ENCODE data around the gene NBEAL1.
"Not testable (repeated sequence)": the region's sequence is repeated elsewhere in the genome, so short reads cannot be mapped to it uniquely, and the experiment has no call there.

NBEAL1 gene

GRCh38 chr2:203252818-203253217 is 238.1 kb downstream of the NBEAL1 start:
- no peaks in the 10 kb centered on the region for H3K27me3 ChIP-seq (ENCODE audit: low read depth, low read length)
- no peak for TF ChIP-seq CTCF (IDR thresholded peaks at IDR 0.05; ENCODE audit: low read depth, low read length)
- TF ChIP-seq EZH2phosphoT487 (IDR thresholded peaks at IDR 0.05; ENCODE audit: low read depth) = no peak
- no peaks in the 10 kb centered on the region for H3K4me1 ChIP-seq (ENCODE audit: low read length)
- peaks cover 3% of the 10 kb centered on the region for H3K36me3 ChIP-seq (replicated peaks; ENCODE audit: low read depth, low read length)
- H3K9ac ChIP-seq (ENCODE audit: low read length) = no peak overlapping the region
- no peaks in the 10 kb centered on the region for H3K79me2 ChIP-seq (ENCODE audit: low read length)
- H3K4me3 ChIP-seq (ENCODE audit: low read length) = no peak overlapping the region
- H3K9me3 ChIP-seq (ENCODE audit: insufficient read depth, low read length) = no peaks in the 10 kb centered on the region
- no peaks in the 10 kb centered on the region for H4K20me1 ChIP-seq (ENCODE audit: insufficient read depth, low read length)
- no peak overlapping the region for H3K27ac ChIP-seq (ENCODE audit: low read length)
- H2AFZ ChIP-seq (ENCODE audit: low read depth, low read length) = no peak overlapping the region
- H3K4me2 ChIP-seq (ENCODE audit: low read length) = no peak overlapping the region

- H3K27me3 ChIP-seq (ENCODE audit: low read depth, low read length); H3K4me3 ChIP-seq (ENCODE audit: low read length); H4K20me1 ChIP-seq (ENCODE audit: insufficient read depth, low read length); H2AFZ ChIP-seq (ENCODE audit: low read depth, low read length); H3K4me1 ChIP-seq (ENCODE audit: low read length); H3K9ac ChIP-seq (ENCODE audit: low read length); H3K27ac ChIP-seq (ENCODE audit: low read length); H3K79me2 ChIP-seq (ENCODE audit: low read length); H3K4me2 ChIP-seq (ENCODE audit: low read length); H3K36me3 ChIP-seq (replicated peaks; ENCODE audit: low read depth, low read length); H3K9me3 ChIP-seq (ENCODE audit: insufficient read depth, low read length): not testable (repeated sequence)
These were observed 238.9 kb downstream of the NBEAL1 start for GRCh38 chr2:203253422-203254095.

GRCh38 chr2:203261326-203262159 is 246.9 kb downstream of the NBEAL1 start:
- no peaks in the 10 kb centered on the region for H4K20me1 ChIP-seq (ENCODE audit: insufficient read depth, low read length)
- H3K4me2 ChIP-seq (ENCODE audit: low read length) = no peak overlapping the region
- H2AFZ ChIP-seq (ENCODE audit: low read depth, low read length) = no peak overlapping the region
- H3K36me3 ChIP-seq (replicated peaks; ENCODE audit: low read depth, low read length) = no peaks in the 10 kb centered on the region
- no peak overlapping the region for H3K4me3 ChIP-seq (ENCODE audit: low read length)
- H3K79me2 ChIP-seq (ENCODE audit: low read length) = no peaks in the 10 kb centered on the region
- no peak overlapping the region for H3K9ac ChIP-seq (ENCODE audit: low read length)
- H3K9me3 ChIP-seq (ENCODE audit: insufficient read depth, low read length) = no peaks in the 10 kb centered on the region
- TF ChIP-seq EZH2phosphoT487 (IDR thresholded peaks at IDR 0.05; ENCODE audit: low read depth) (no peak), CTCF (IDR thresholded peaks at IDR 0.05; ENCODE audit: low read depth, low read length) (no peak)
- H3K27me3 ChIP-seq (ENCODE audit: low read depth, low read length) = no peaks in the 10 kb centered on the region
- H3K4me1 ChIP-seq (ENCODE audit: low read length) = no peaks in the 10 kb centered on the region
- H3K27ac ChIP-seq (ENCODE audit: low read length) = no peak overlapping the region
